ENCODE data around the gene NAB1. TPM values are rescaled to one million over a fixed set of nuclear protein-coding genes. Genes with fewer than 3 reads are reported as not detected.

Gene NAB1
- total and polyA plus RNA-seq, 2 donors from 2014 or later, result 10.4 to 45.0 TPM

- DNase-seq (no peak), FAIRE-seq (no peak)
- Histone ChIP-seq H3K4me3 (ENCODE audit: low read length in 3 of 3) (no peak overlapping the region), H3K9ac (ENCODE audit: low read length in 3 of 3) (no peak overlapping the region), H3K36me3 (ENCODE audit: control insufficient read depth in 2 of 3, insufficient read depth in 3 of 3, low read length in 3 of 3) (no peaks in the 10 kb centered on the region), H3K9me3 (ENCODE audit: control insufficient read depth in 2 of 3, insufficient read depth in 1 of 3, low read length in 3 of 3) (no peaks in the 10 kb centered on the region), H3K4me1 (ENCODE audit: control insufficient read depth in 2 of 3, insufficient read depth in 2 of 3, low read depth in 1 of 3, low read length in 3 of 3) (peaks cover 0 to 4% (median 0%) of the 10 kb centered on the region in 3 donors), H3K27ac (ENCODE audit: low read depth in 2 of 2, low read length in 2 of 2) (no peak overlapping the region), H3K27me3 (ENCODE audit: control insufficient read depth, insufficient read depth, low read length) (no peaks in the 10 kb centered on the region)
- intact Hi-C loops (cut with DNase I), result no loop called here
- TF ChIP-seq CTCF (IDR thresholded peaks at IDR 0.05; ENCODE audit: borderline replicate concordance, extremely low read depth, insufficient read depth), result no peak
Observed at GRCh38 chr2:190722835-190723234, 74.0 kb downstream of the NAB1 start.

- no peak overlapping the region for H3K27ac ChIP-seq (ENCODE audit: low read depth in 2 of 2, low read length in 2 of 2)
- no peak overlapping the region for H3K4me3 ChIP-seq (ENCODE audit: low read length in 3 of 3)
- no peak overlapping the region for H3K9ac ChIP-seq (ENCODE audit: low read length in 3 of 3)
- H3K4me1 ChIP-seq (ENCODE audit: control insufficient read depth in 2 of 3, insufficient read depth in 2 of 3, low read depth in 1 of 3, low read length in 3 of 3), result peaks cover 0 to 4% (median 0%) of the 10 kb centered on the region in 3 donors
- intact Hi-C loops (cut with DNase I), result no loop called here
- TF ChIP-seq CTCF (IDR thresholded peaks at IDR 0.05; ENCODE audit: borderline replicate concordance, extremely low read depth, insufficient read depth), result no peak
- H3K27me3 ChIP-seq (ENCODE audit: control insufficient read depth, insufficient read depth, low read length), result no peaks in the 10 kb centered on the region
- H3K36me3 ChIP-seq (ENCODE audit: control insufficient read depth in 2 of 3, insufficient read depth in 3 of 3, low read length in 3 of 3), result no peaks in the 10 kb centered on the region
- no peak for FAIRE-seq
- peak in 1 of 5 donors; percentile 14 for DNase-seq
- H3K9me3 ChIP-seq (ENCODE audit: control insufficient read depth in 2 of 3, insufficient read depth in 1 of 3, low read length in 3 of 3), result no peaks in the 10 kb centered on the region
Observed at GRCh38 chr2:190723397-190724090, 74.7 kb downstream of the NAB1 start.

DNA sequence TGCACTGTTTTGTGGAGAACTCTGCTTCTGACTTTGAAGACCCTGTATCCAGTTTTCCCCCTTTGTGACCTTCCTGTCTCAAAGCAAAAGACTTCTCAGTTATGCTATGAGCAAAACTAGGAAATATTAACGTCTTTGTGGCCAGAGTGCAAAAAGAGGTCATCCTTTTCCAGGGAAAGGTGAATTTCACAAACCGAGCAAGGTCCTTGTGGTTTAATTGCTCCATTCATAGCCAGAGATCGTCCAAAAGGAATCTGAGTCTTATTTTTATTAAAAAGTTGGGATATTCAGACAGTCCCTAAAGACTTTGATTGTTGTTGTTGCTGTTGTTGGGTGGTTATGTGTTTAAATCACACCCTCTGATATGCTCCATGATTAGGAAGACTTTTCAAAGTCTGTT is 77.4 kb downstream of the NAB1 start:
- no peak for TF ChIP-seq CTCF (IDR thresholded peaks at IDR 0.05; ENCODE audit: borderline replicate concordance, extremely low read depth, insufficient read depth)
- no peaks in the 10 kb centered on the region for H3K36me3 ChIP-seq (ENCODE audit: control insufficient read depth in 2 of 3, insufficient read depth in 3 of 3, low read length in 3 of 3)
- H3K9ac ChIP-seq (ENCODE audit: low read length in 3 of 3), result no peak overlapping the region
- H3K27ac ChIP-seq (ENCODE audit: low read depth in 2 of 2, low read length in 2 of 2), result no peak overlapping the region
- H3K9me3 ChIP-seq (ENCODE audit: control insufficient read depth in 2 of 3, insufficient read depth in 1 of 3, low read length in 3 of 3), result no peaks in the 10 kb centered on the region
- no peak overlapping the region for H3K4me3 ChIP-seq (ENCODE audit: low read length in 3 of 3)
- intact Hi-C loops (cut with DNase I), result no loop called here
- H3K27me3 ChIP-seq (ENCODE audit: control insufficient read depth, insufficient read depth, low read length), result no peaks in the 10 kb centered on the region
- no peak for FAIRE-seq
- peaks cover 0 to 2% (median 0%) of the 10 kb centered on the region in 3 donors for H3K4me1 ChIP-seq (ENCODE audit: control insufficient read depth in 2 of 3, insufficient read depth in 2 of 3, low read depth in 1 of 3, low read length in 3 of 3)
- no peak for DNase-seq

All from kidney (tissue), 14 donors.